Gastroesophageal sphincter (tissue), 4 donors: ENCODE measurements around the gene RIMOC1. TPM values are rescaled to one million over a fixed set of nuclear protein-coding genes. Genes with fewer than 3 reads are reported as not detected.

Experiments used
- ATAC-seq: fragments of 150-250 bp; one replicate; pipeline ENCODE4 v1.9.1; 2016; ENCODE audit warnings: mild to moderate bottlenecking, moderate library complexity
- H3K27ac ChIP-seq, 4 donors: fragments of 200-600 bp; sonication (generic) in 3 of 4; 1 replicate in 3 of 4; 2 replicates in 1 of 4; pipeline ENCODE4 v1.5.1; 2016 to 2019
- H3K27me3 ChIP-seq: fragments of 200-600 bp; sonication (generic); one replicate; pipeline ENCODE4 v1.5.1; 2019
- H3K36me3 ChIP-seq, 2 donors: fragments of 200-600 bp; sonication (generic); one replicate each; pipeline ENCODE4 v1.5.1; 2019; ENCODE audit warnings: control low read depth in 1 of 2
- H3K4me1 ChIP-seq, 3 donors: fragments of 200-600 bp; sonication (generic); 1 replicate in 2 of 3; 2 replicates in 1 of 3; pipeline ENCODE4 v1.5.1; 2016 to 2019; ENCODE audit warnings: control low read depth in 2 of 3
- H3K4me3 ChIP-seq, 2 donors: fragments of 200-600 bp; sonication (generic); one replicate each; pipeline ENCODE4 v1.5.1; 2019; ENCODE audit warnings: mild to moderate bottlenecking in 1 of 2, moderate library complexity in 1 of 2
- H3K9me3 ChIP-seq, 3 donors: fragments of 200-600 bp; sonication (generic); one replicate each; pipeline ENCODE4 v1.5.1; 2017 to 2019; ENCODE audit warnings: control low read depth in 2 of 3
- CTCF ChIP-seq, 4 experiments: fragments of 200-600 bp in 2 of 4; fragments of 450-650 bp in 2 of 4; sonication (generic) in 1 of 4; IDR thresholded peaks; one replicate each; pipeline ENCODE4 v1.5.1; 2017 to 2019; ENCODE audit warnings: antibody characterized with exemption in 4 of 4, mild to moderate bottlenecking in 2 of 4, moderate library complexity in 2 of 4
- EP300 ChIP-seq: sonication (generic); formaldehyde crosslinking; IDR thresholded peaks from one replicate; pipeline ENCODE4 v1.6.1; 2017; ENCODE audit warnings: antibody characterized with exemption, mild to moderate bottlenecking
- POLR2A ChIP-seq, 2 donors: fragments of 450-650 bp; IDR thresholded peaks; one replicate each; pipeline ENCODE4 v1.6.1; 2017; ENCODE audit warnings: antibody characterized with exemption in 2 of 2, mild to moderate bottlenecking in 2 of 2, moderate library complexity in 1 of 2
- POLR2AphosphoS5 ChIP-seq: sonication (generic); formaldehyde crosslinking; IDR thresholded peaks from one replicate; pipeline ENCODE4 v1.6.1; 2017; ENCODE audit warnings: antibody characterized with exemption
- WGBS, 2 donors: methylation state at CpG; one replicate each; pipeline ENCODE4 v1.1.5; 2018; ENCODE audit warnings: low coverage in 1 of 2; 5-methylcytosine and 5-hydroxymethylcytosine counted together
- total RNA-seq, 4 donors: library from RNA; depleted of rRNA; stranded (reverse); fragments of >200 nt; gene quantifications; one replicate each; pipeline ENCODE4 v1.1.0, GENCODE V29; 2016

RIMOC1 gene
- total RNA-seq, 4 donors from 2014 or later = 21.7 to 26.3 (median 24.1) TPM

GRCh38 chr5:41882765-41883164, 21.4 kb upstream of the RIMOC1 start:
- TF ChIP-seq CTCF (IDR thresholded peaks at IDR 0.05) (no peak), POLR2A (IDR thresholded peaks at IDR 0.05) (no peak), POLR2AphosphoS5 (no peak), EP300 (no peak)
- 76 to 83% methylated on average over 4 to 5 of the region's 5 CpGs for WGBS, 2 donors
- Histone ChIP-seq H3K36me3 (no peaks in the 10 kb centered on the region), H3K4me1 (no peaks in the 10 kb centered on the region), H3K4me3 (no peak overlapping the region), H3K27me3 (peaks cover 2% of the 10 kb centered on the region), H3K27ac (no peak overlapping the region), H3K9me3 (no peaks in the 10 kb centered on the region)
- no peak for ATAC-seq

- Histone ChIP-seq H3K9me3 (no peaks in the 10 kb centered on the region), H3K36me3 (no peaks in the 10 kb centered on the region), H3K27ac (no peak overlapping the region), H3K4me3 (no peak overlapping the region), H3K27me3 (peaks cover 6% of the 10 kb centered on the region), H3K4me1 (no peaks in the 10 kb centered on the region)
- 78% methylated on average over 3 of the region's 3 CpGs; no CpG with 5 or more reads in 1 of the 2 donors for WGBS, 2 donors
- ATAC-seq = no peak
- TF ChIP-seq POLR2AphosphoS5 (no peak), CTCF (IDR thresholded peaks at IDR 0.05) (no peak), POLR2A (IDR thresholded peaks at IDR 0.05) (no peak), EP300 (no peak)
These were observed 20.9 kb upstream of the RIMOC1 start for GRCh38 chr5:41883243-41883642.

- WGBS, 2 donors = 81 to 93% methylated on average over 2 of the region's 2 CpGs
- no peak for ATAC-seq
- H3K9me3 ChIP-seq = no peaks in the 10 kb centered on the region
- no peak overlapping the region for H3K27ac ChIP-seq
- H3K4me3 ChIP-seq = no peak overlapping the region
- H3K36me3 ChIP-seq = no peaks in the 10 kb centered on the region
- H3K27me3 ChIP-seq = peaks cover 6% of the 10 kb centered on the region
- TF ChIP-seq POLR2AphosphoS5 = no peak
- TF ChIP-seq EP300 = no peak
- no peak for TF ChIP-seq POLR2A (IDR thresholded peaks at IDR 0.05)
- no peak for TF ChIP-seq CTCF (IDR thresholded peaks at IDR 0.05)
- H3K4me1 ChIP-seq = no peaks in the 10 kb centered on the region
These were observed 20.2 kb upstream of the RIMOC1 start for GRCh38 chr5:41883936-41884335.

GRCh38 chr5:41885286-41885685, 18.9 kb upstream of the RIMOC1 start:
- Histone ChIP-seq H3K4me1 (no peaks in the 10 kb centered on the region), H3K9me3 (no peaks in the 10 kb centered on the region), H3K4me3 (no peak overlapping the region), H3K36me3 (no peaks in the 10 kb centered on the region), H3K27me3 (peaks cover 7% of the 10 kb centered on the region), H3K27ac (no peak overlapping the region)
- no peak for ATAC-seq
- no peak for TF ChIP-seq EP300
- no peak for TF ChIP-seq CTCF (IDR thresholded peaks at IDR 0.05)
- no peak for TF ChIP-seq POLR2A (IDR thresholded peaks at IDR 0.05)
- no peak for TF ChIP-seq POLR2AphosphoS5

- ATAC-seq = no peak
These were observed 13.0 kb upstream of the RIMOC1 start for GRCh38 chr5:41891066-41891707.

More at GRCh38 chr5:41891066-41891707, 13.0 kb upstream of the RIMOC1 start:
- Histone ChIP-seq H3K9me3 (no peaks in the 10 kb centered on the region), H3K27me3 (peaks cover 31% of the 10 kb centered on the region), H3K4me3 (no peak overlapping the region), H3K36me3 (no peaks in the 10 kb centered on the region), H3K27ac (no peak overlapping the region), H3K4me1 (no peaks in the 10 kb centered on the region)
- WGBS, 2 donors = 42 to 44% methylated on average over 2 of the region's 2 CpGs
- TF ChIP-seq POLR2A (IDR thresholded peaks at IDR 0.05) (no peak), CTCF (IDR thresholded peaks at IDR 0.05) (no peak), EP300 (no peak), POLR2AphosphoS5 (no peak)
